ENCODE data around the gene MED10. TPM values are rescaled to one million over a fixed set of nuclear protein-coding genes. Genes with fewer than 3 reads are reported as not detected.

Gene MED10
- total RNA-seq, 1 experiment from 2014 or later, result 34.0 TPM

GRCh38 chr5:6343951-6344592 lies 34.3 kb downstream of the MED10 start:
- Histone ChIP-seq H3K9me3 (ENCODE audit: control insufficient read depth, insufficient read depth, low read depth, low read length) (no peaks in the 10 kb centered on the region), H3K36me3 (ENCODE audit: control insufficient read depth, insufficient read depth, low read length) (no peaks in the 10 kb centered on the region), H3K27me3 (ENCODE audit: control insufficient read depth, insufficient read depth, low read length) (peaks cover 4% of the 10 kb centered on the region), H3K4me1 (ENCODE audit: control insufficient read depth, insufficient read depth, low read length) (no peaks in the 10 kb centered on the region), H3K27ac (ENCODE audit: low read length) (no peak overlapping the region), H3K4me3 (ENCODE audit: low read depth in 2 of 2, low read length in 2 of 2) (no peak overlapping the region)
- ATAC-seq (no peak), DNase-seq (ENCODE audit: low read depth, low spot score) (no peak)
- in situ Hi-C loops (cut with HindIII; ENCODE audit: low pct_unique_long_range_greater_than_20kb, low sequenced_read_pairs) (no loop called here), intact Hi-C loops (cut with micrococcal nuclease; ENCODE audit: unreplicated experiment) (no loop called here)
- no peak for TF ChIP-seq CTCF (IDR thresholded peaks at IDR 0.05)
- TF ChIP-seq POLR2AphosphoS5 (IDR thresholded peaks at IDR 0.05; ENCODE audit: low read depth, low read length), result no peak
- no peak for TF ChIP-seq REST (IDR thresholded peaks at IDR 0.05; ENCODE audit: insufficient read depth in 1 of 2, low read depth in 2 of 2, low read length in 1 of 2)
- no TSS peak for BruUV-seq (replicated peaks)
- POLR2A ChIA-PET, result no interaction called here
- CTCF ChIA-PET, result no interaction called here

- in situ Hi-C loops (cut with HindIII; ENCODE audit: low pct_unique_long_range_greater_than_20kb, low sequenced_read_pairs), result no loop called here
- no peak for TF ChIP-seq SIN3A (IDR thresholded peaks at IDR 0.05; ENCODE audit: borderline replicate concordance, insufficient read depth, low read depth, low read length)
- peaks cover 4% of the 10 kb centered on the region; the same call in 1 of the 2 replicates for H3K27me3 ChIP-seq (ENCODE audit: control insufficient read depth, insufficient read depth, low read length)
- no peaks in the 10 kb centered on the region for H3K9me3 ChIP-seq (ENCODE audit: control insufficient read depth, insufficient read depth, low read depth, low read length)
- no peaks in the 10 kb centered on the region for H3K4me1 ChIP-seq (ENCODE audit: control insufficient read depth, insufficient read depth, low read length)
- CTCF ChIA-PET, result no interaction called here
- BruUV-seq (replicated peaks), result no TSS peak
- no peak overlapping the region for H3K4me3 ChIP-seq (ENCODE audit: low read depth in 2 of 2, low read length in 2 of 2)
- no peak for DNase-seq (ENCODE audit: low read depth, low spot score)
- no peak overlapping the region for H3K27ac ChIP-seq (ENCODE audit: low read length)
- ATAC-seq, result no peak
- POLR2A ChIA-PET, result no interaction called here
- no peaks in the 10 kb centered on the region for H3K36me3 ChIP-seq (ENCODE audit: control insufficient read depth, insufficient read depth, low read length)
- intact Hi-C loops (cut with micrococcal nuclease; ENCODE audit: unreplicated experiment), result no loop called here
Observed at GRCh38 chr5:6342689-6343315, 35.5 kb downstream of the MED10 start.

GRCh38 chr5:6340100-6340499 lies 38.2 kb downstream of the MED10 start:
- CTCF ChIA-PET, result no interaction called here
- Histone ChIP-seq H3K9me3 (ENCODE audit: control insufficient read depth, insufficient read depth, low read depth, low read length) (no peaks in the 10 kb centered on the region), H3K36me3 (ENCODE audit: control insufficient read depth, insufficient read depth, low read length) (no peaks in the 10 kb centered on the region), H3K27ac (ENCODE audit: low read length) (no peak overlapping the region), H3K4me1 (ENCODE audit: control insufficient read depth, insufficient read depth, low read length) (no peaks in the 10 kb centered on the region), H3K27me3 (ENCODE audit: control insufficient read depth, insufficient read depth, low read length) (peaks cover 6% of the 10 kb centered on the region; the same call in 1 of the 2 replicates), H3K4me3 (ENCODE audit: low read depth in 2 of 2, low read length in 2 of 2) (no peak overlapping the region)
- TF ChIP-seq POLR2AphosphoS5 (IDR thresholded peaks at IDR 0.05; ENCODE audit: low read depth, low read length) (no peak), TCF7L2 (IDR thresholded peaks at IDR 0.05; ENCODE audit: low read depth, low read length) (no peak), SIN3A (IDR thresholded peaks at IDR 0.05; ENCODE audit: borderline replicate concordance, insufficient read depth, low read depth, low read length) (no peak), REST (IDR thresholded peaks at IDR 0.05; ENCODE audit: insufficient read depth in 1 of 2, low read depth in 2 of 2, low read length in 1 of 2) (no peak), CTCF (IDR thresholded peaks at IDR 0.05) (no peak)
- no peak for ATAC-seq
- no TSS peak for BruUV-seq (replicated peaks)
- in situ Hi-C loops (cut with HindIII; ENCODE audit: low pct_unique_long_range_greater_than_20kb, low sequenced_read_pairs), result no loop called here
- POLR2A ChIA-PET, result no interaction called here
- intact Hi-C loops (cut with micrococcal nuclease; ENCODE audit: unreplicated experiment), result no loop called here
- no peak for DNase-seq (ENCODE audit: low read depth, low spot score)
